Activated naive CD4-positive, alpha-beta T cell treated with anti-CD3 and anti-CD28 coated beads for 36 hours (primary cell): ENCODE measurements around the gene POLR3B. TPM values are rescaled to one million over a fixed set of nuclear protein-coding genes. Genes with fewer than 3 reads are reported as not detected.

ENCODE experiments used
- CTCF ChIA-PET: fragments of 350-600 bp; sonication (Branson Sonifier 250); formaldehyde crosslinking; loops from one replicate; lab custom pipeline; 2021; ENCODE audit warnings: antibody characterized with exemption; lab: Charles Lee
- DNase-seq: peaks from one replicate; pipeline ENCODE4 v3.0.0-alpha.2; 2020
- H3K27ac Mint-ChIP-seq: one replicate; pipeline ENCODE4 v1.8.0; 2021; ENCODE audit warnings: mild to moderate bottlenecking, mixed read lengths
- H3K27me3 Mint-ChIP-seq: one replicate; pipeline ENCODE4 v1.8.0; 2021; ENCODE audit warnings: low read depth, mixed read lengths
- H3K36me3 Mint-ChIP-seq: one replicate; pipeline ENCODE4 v1.8.0; 2021; ENCODE audit warnings: low read depth, mixed read lengths
- H3K4me1 Mint-ChIP-seq: one replicate; pipeline ENCODE4 v1.8.0; 2021; ENCODE audit warnings: low read depth, mixed read lengths
- H3K4me3 Mint-ChIP-seq: one replicate; pipeline ENCODE4 v1.8.0; 2021; ENCODE audit warnings: mild to moderate bottlenecking, moderate library complexity, mixed read lengths
- H3K9me3 Mint-ChIP-seq: one replicate; pipeline ENCODE4 v1.8.0; 2021; ENCODE audit warnings: mixed read lengths
- intact Hi-C: fragments of 100-400 bp; cut with micrococcal nuclease; formaldehyde crosslinking; loops from one replicate; pipeline ENCODE4 v1.15.1; 2023
- total RNA-seq, 2 experiments: library from RNA; stranded (reverse); gene quantifications; one replicate each; pipeline ENCODE4 v1.2.3, GENCODE V29; 2021

POLR3B gene
- total RNA-seq, 2 experiments from 2014 or later, result 6.4 to 6.8 TPM

DNA sequence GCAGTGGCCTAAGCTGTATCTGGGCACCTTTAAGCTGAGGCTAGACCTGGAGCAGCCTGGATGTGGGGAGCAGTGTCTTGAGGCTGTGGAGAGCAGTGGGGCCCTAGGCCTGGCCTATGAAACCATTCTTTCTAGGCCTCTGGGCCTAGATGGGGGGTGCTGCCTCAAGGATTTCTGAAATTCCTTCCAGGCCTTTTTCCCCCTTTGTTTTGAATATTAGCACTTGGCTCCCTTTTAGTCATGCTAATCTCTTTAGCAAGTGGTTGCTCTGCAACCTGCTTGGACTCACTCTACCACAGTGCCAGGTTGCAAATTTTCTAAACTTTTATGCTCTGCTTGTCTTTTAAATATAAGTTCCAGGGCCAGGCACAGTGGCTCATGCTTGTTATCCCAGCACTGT, 183.7 kb downstream of the POLR3B start:
- Mint-ChIP-seq H3K27me3 (peaks cover under 1% of the 10 kb centered on the region), H3K4me1 (no peaks in the 10 kb centered on the region), H3K27ac (no peak overlapping the region), H3K4me3 (no peak overlapping the region), H3K36me3 (no peaks in the 10 kb centered on the region), H3K9me3 (peaks cover 10% of the 10 kb centered on the region)
- intact Hi-C loops, result no loop called here
- CTCF ChIA-PET, result no interaction called here
- no peak for DNase-seq

DNA sequence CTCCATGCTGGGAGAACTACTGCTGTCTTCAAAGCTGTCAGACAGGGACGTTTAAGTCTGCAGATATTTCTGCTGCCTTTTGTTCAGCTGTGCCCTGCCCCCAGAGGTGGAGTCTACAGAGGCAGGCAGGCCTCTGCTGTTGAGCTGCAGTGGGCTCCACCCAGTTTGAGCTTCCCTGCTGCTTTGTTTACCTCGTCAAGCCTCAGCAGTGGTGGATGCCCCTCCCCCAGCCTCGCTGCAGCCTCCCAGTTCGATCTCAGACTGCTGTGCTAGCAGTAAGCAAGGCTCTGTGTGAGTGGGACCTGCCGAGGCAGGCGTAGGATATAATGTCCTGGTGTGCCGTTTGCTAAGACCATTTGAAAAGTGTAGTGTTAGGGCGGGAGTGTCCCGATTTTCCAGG, 193.9 kb downstream of the POLR3B start:
- no peak for DNase-seq
- Mint-ChIP-seq H3K27ac (no peak overlapping the region), H3K4me1 (no peaks in the 10 kb centered on the region), H3K9me3 (peaks cover 13% of the 10 kb centered on the region), H3K27me3 (peaks cover 11% of the 10 kb centered on the region), H3K36me3 (no peaks in the 10 kb centered on the region), H3K4me3 (no peak overlapping the region)
- intact Hi-C loops, result no loop called here
- CTCF ChIA-PET, result no interaction called here

DNA sequence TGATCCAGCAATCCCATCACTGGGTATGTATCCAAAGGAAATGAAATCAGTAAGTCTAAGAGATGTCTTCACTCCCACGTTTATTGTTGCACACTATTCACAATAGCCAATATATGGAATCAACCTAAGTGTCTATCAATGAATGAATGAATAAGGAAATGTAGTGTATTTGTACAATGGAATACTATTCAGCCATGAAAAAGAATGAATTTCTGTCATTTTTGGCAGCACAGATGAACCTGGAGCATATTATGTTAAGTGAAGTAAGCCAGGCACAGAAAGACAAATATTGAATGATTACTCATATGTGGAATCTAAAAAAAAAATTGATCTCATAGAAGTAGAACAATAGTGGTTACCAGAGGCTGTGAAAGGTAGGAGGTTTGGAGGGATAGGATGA, 194.7 kb downstream of the POLR3B start:
- intact Hi-C loops, result no loop called here
- no peak overlapping the region for H3K27ac Mint-ChIP-seq
- H3K27me3 Mint-ChIP-seq, result peaks cover 11% of the 10 kb centered on the region
- H3K9me3 Mint-ChIP-seq, result peaks cover 13% of the 10 kb centered on the region
- DNase-seq, result no peak
- H3K4me3 Mint-ChIP-seq, result no peak overlapping the region
- no peaks in the 10 kb centered on the region for H3K36me3 Mint-ChIP-seq
- CTCF ChIA-PET, result no interaction called here
- H3K4me1 Mint-ChIP-seq, result no peaks in the 10 kb centered on the region

Other genes with a start within 250 kb of the POLR3B start
- not detected for gene NUAK1, start 218.8 kb upstream of the POLR3B start, total RNA-seq
- gene CKAP4, start 109.7 kb upstream of the POLR3B start, total RNA-seq, result 10 to 100 TPM; 19.0 to 19.1 TPM
- 10 to 100 TPM in 1 of 2 experiments, 1 to 10 TPM in 1; 9.2 to 10.3 TPM for gene TCP11L2, start 55.0 kb upstream of the POLR3B start, total RNA-seq
- gene RFX4, start 225.3 kb downstream of the POLR3B start, total RNA-seq, result not detected